Endodermal cell (in vitro differentiated cells): ENCODE data around the gene MIB1. TPM values are rescaled to one million over a fixed set of nuclear protein-coding genes. Genes with fewer than 3 reads are reported as not detected.
A peak's percentile ranks its signal among the peaks of the same experiment; 100 is the strongest.

Source experiments
- DNase-seq: peaks from one replicate; pipeline ENCODE4 v3.0.0-alpha.2; 2017
- H3K27ac ChIP-seq: 2 replicates; pipeline ENCODE4 v1.5.1; 2013; ENCODE audit warnings: mild to moderate bottlenecking, low read depth, low read length, moderate library complexity
- H3K27me3 ChIP-seq: 2 replicates; pipeline ENCODE4 v1.6.1; 2013; ENCODE audit warnings: mild to moderate bottlenecking, low read length, moderate library complexity; ENCODE audit not compliant: insufficient read depth, control insufficient read depth, poor library complexity, severe bottlenecking
- H3K36me3 ChIP-seq: 2 replicates; pipeline ENCODE4 v1.7.0; 2013; ENCODE audit warnings: mild to moderate bottlenecking, low read length, moderate library complexity; ENCODE audit not compliant: control insufficient read depth, insufficient read depth
- H3K4me1 ChIP-seq: one replicate; pipeline ENCODE4 v1.7.0; 2013; ENCODE audit warnings: low read length; ENCODE audit not compliant: control insufficient read depth, insufficient read depth
- H3K4me3 ChIP-seq: 2 replicates; pipeline ENCODE4 v1.5.1; 2013; ENCODE audit warnings: mild to moderate bottlenecking, low read length, moderate library complexity
- H3K9ac ChIP-seq: 2 replicates; pipeline ENCODE4 v1.6.1; 2013; ENCODE audit warnings: mild to moderate bottlenecking, low read length, moderate library complexity; ENCODE audit not compliant: poor library complexity, severe bottlenecking; ENCODE audit errors: extremely low read depth
- H3K9me3 ChIP-seq: 2 replicates; pipeline ENCODE4 v1.6.1; 2013; ENCODE audit warnings: mild to moderate bottlenecking, low read length, moderate library complexity; ENCODE audit not compliant: control insufficient read depth
- H3K27ac Mint-ChIP-seq: 2 replicates; pipeline ENCODE4 v1.8.0; 2020; ENCODE audit warnings: mixed read lengths
- H3K27me3 Mint-ChIP-seq: 2 replicates; pipeline ENCODE4 v1.8.0; 2021; ENCODE audit warnings: mild to moderate bottlenecking, mixed read lengths; ENCODE audit not compliant: insufficient read depth
- H3K36me3 Mint-ChIP-seq: 2 replicates; pipeline ENCODE4 v1.8.0; 2020; ENCODE audit warnings: low read depth, mixed read lengths
- H3K4me1 Mint-ChIP-seq: 2 replicates; pipeline ENCODE4 v1.8.0; 2020; ENCODE audit warnings: mixed read lengths
- H3K4me3 Mint-ChIP-seq: 2 replicates; pipeline ENCODE4 v1.8.0; 2020; ENCODE audit warnings: mild to moderate bottlenecking, moderate library complexity, mixed read lengths
- H3K9me3 Mint-ChIP-seq: 2 replicates; pipeline ENCODE4 v1.8.0; 2020; ENCODE audit warnings: mild to moderate bottlenecking, mixed read lengths
- WGBS, 2 experiments: methylation state at CpG; one replicate each; pipeline versions ENCODE4 v1.1.5 to v1.1.7; 2013; ENCODE audit warnings: missing lambda C conversion rate in 2 of 2, mixed read lengths in 1 of 2; ENCODE audit not compliant: insufficient coverage in 1 of 2, insufficient read length in 1 of 2; 5-methylcytosine and 5-hydroxymethylcytosine counted together
- total RNA-seq, 2 donors: library from RNA; stranded (reverse); fragmentation: NEBNext Ultra II Directional in 1 of 2; extraction: Animal tissue kit (Norgen Biotek cat#: 25700) in 1 of 2; gene quantifications; 2 replicates in 1 of 2; 3 replicates in 1 of 2; pipeline ENCODE4 v1.2.1, GENCODE V29; 2021
- TF ChIP-seq, protein P1 (sequence below): fragments of 200-600 bp; sonication (generic); conservative IDR thresholded peaks from 2 replicates; pipeline ENCODE4 v1.5.0; 2021; ENCODE audit warnings: antibody characterized with exemption, mild to moderate bottlenecking

The MIB1 gene
- total RNA-seq, 2 donors from 2014 or later, result 66.4 to 75.0 TPM

DNA sequence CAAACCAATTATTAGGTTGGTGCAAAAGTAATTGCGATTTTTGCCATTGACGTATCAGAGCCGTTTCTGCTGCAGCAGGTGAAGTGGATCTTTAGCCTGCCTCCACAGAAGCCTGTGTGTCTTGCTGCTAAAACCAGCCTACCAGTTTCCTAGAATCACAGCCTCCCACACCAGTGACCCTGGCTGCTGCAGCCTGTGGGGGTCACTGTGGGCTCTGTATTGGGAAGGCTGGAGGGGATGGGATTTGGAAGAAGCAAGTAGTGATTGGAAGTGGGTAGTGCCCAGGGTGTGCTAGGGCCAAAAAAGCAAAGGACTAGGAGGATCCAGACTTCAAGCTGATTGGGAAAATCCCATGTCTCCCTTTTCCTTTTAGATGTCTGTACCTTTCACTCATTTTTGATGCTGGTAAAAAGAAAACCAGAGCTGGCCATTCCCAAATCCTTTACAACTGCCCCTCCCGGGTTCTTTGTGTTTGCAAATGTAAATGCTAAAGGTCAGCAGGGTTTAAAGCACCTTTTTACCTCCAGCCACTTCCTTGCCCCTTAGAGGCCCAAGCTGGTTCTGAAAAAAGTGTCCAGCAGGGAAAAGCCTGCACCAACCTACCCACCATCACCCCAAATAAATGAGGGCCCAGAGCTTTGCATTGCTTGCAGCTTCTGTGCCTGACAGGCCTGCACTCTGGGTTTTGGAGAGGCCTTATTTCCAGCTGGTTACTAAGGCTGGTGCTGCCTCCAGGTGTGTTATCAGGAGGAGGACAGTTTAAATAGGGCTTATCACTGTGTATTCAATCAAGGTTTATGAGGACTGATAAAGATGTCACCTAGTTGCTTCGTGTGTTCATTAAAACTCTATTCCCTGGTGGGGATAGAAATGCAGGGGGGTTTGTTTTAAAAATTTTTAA, 172.0 kb downstream of the MIB1 start:
- peaks cover 3% of the 10 kb centered on the region for H3K9me3 Mint-ChIP-seq
- Histone ChIP-seq H3K9ac (peak overlapping the region; percentile 22), H3K9me3 (peaks cover 10% of the 10 kb centered on the region), H3K4me1 (peaks cover 6% of the 10 kb centered on the region), H3K27me3 (no peaks in the 10 kb centered on the region), H3K36me3 (no peaks in the 10 kb centered on the region), H3K27ac (no peak overlapping the region), H3K4me3 (peak overlapping the region; percentile 44)
- H3K27me3 Mint-ChIP-seq, result peaks cover 26% of the 10 kb centered on the region
- H3K4me3 Mint-ChIP-seq, result peak overlapping the region; percentile 17
- TF ChIP-seq, protein P1, sequence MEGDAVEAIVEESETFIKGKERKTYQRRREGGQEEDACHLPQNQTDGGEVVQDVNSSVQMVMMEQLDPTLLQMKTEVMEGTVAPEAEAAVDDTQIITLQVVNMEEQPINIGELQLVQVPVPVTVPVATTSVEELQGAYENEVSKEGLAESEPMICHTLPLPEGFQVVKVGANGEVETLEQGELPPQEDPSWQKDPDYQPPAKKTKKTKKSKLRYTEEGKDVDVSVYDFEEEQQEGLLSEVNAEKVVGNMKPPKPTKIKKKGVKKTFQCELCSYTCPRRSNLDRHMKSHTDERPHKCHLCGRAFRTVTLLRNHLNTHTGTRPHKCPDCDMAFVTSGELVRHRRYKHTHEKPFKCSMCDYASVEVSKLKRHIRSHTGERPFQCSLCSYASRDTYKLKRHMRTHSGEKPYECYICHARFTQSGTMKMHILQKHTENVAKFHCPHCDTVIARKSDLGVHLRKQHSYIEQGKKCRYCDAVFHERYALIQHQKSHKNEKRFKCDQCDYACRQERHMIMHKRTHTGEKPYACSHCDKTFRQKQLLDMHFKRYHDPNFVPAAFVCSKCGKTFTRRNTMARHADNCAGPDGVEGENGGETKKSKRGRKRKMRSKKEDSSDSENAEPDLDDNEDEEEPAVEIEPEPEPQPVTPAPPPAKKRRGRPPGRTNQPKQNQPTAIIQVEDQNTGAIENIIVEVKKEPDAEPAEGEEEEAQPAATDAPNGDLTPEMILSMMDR, result peak; percentile 73
- peaks cover 38% of the 10 kb centered on the region for H3K4me1 Mint-ChIP-seq
- peak overlapping the region; percentile 15 for H3K27ac Mint-ChIP-seq
- H3K36me3 Mint-ChIP-seq, result no peaks in the 10 kb centered on the region
- peak; percentile 81 for DNase-seq
- 44 to 52% methylated on average over 4 to 5 of the region's 5 CpGs for WGBS, 2 experiments

DNA sequence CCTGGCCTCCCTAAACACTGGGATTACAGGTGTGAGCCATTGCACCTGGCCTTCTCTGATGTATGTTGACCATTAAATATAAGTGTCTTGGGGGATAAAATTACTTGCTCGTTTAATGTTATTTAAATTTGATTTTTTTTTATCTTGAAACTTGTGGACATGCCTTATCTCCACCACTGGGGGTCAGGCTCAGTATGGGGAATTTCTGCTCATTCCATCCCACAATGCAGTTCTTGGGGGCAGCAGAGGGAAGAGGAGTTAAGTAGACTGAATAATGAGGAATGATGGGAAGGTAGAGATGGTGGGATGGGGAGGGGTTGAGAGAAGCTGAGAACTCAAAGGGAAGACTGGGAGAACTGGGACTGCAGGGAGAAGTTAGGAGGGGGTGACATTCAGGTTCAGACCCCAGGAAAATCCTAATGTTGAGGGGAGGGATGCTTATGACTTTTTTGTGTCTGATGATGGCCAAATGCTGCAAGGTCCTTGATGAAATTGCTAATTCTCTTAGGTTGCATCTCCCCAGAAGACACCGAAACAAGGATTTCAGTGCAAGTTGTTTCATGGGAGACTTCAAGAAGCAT, 174.2 kb downstream of the MIB1 start:
- Histone ChIP-seq H3K27me3 (no peaks in the 10 kb centered on the region), H3K9me3 (peaks cover 32% of the 10 kb centered on the region), H3K36me3 (no peaks in the 10 kb centered on the region), H3K27ac (no peak overlapping the region), H3K4me3 (no peak overlapping the region), H3K9ac (no peak overlapping the region), H3K4me1 (peaks cover 6% of the 10 kb centered on the region)
- TF ChIP-seq, protein P1, result peak; percentile 89
- DNase-seq, result peak; percentile 81
- Mint-ChIP-seq H3K4me1 (peaks cover 35% of the 10 kb centered on the region), H3K27me3 (peaks cover 14% of the 10 kb centered on the region), H3K9me3 (peaks cover 16% of the 10 kb centered on the region), H3K36me3 (no peaks in the 10 kb centered on the region), H3K4me3 (no peak overlapping the region), H3K27ac (no peak overlapping the region)
- WGBS, 2 experiments, result 40 to 80% methylated on average over 1 to 2 of the region's 2 CpGs

DNA sequence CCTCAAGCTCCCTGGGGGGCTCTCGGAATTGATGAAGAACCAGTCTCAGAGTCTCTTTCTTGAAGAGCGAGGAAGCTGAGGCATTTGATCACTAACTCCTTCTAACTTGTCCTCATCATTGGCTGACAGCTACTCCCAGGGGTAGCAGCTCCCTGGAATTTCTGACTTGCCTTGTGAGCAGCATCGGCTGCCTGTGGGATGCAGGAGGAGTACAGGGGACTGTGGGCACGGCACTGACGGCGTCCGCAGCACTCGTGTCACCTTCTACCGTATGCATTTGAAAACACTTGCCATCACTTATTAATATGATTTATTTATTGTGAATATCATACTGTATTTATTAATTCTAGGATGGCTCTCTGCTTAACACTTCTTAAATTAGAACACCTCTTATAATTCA, 175.0 kb downstream of the MIB1 start:
- Mint-ChIP-seq H3K27me3 (peaks cover 8% of the 10 kb centered on the region), H3K4me3 (no peak overlapping the region), H3K4me1 (peaks cover 34% of the 10 kb centered on the region), H3K9me3 (peaks cover 16% of the 10 kb centered on the region), H3K27ac (no peak overlapping the region), H3K36me3 (no peaks in the 10 kb centered on the region)
- Histone ChIP-seq H3K9me3 (peaks cover 40% of the 10 kb centered on the region), H3K4me3 (no peak overlapping the region), H3K4me1 (peaks cover 6% of the 10 kb centered on the region), H3K27me3 (no peaks in the 10 kb centered on the region), H3K27ac (no peak overlapping the region), H3K36me3 (no peaks in the 10 kb centered on the region), H3K9ac (no peak overlapping the region)
- no peak for DNase-seq
- TF ChIP-seq, protein P1, result no peak
- 88 to 97% methylated on average over 4 to 8 of the region's 9 CpGs for WGBS, 2 experiments
